GM18526 (cell line): ENCODE measurements around the gene EMP3.

Source experiments
- POLR2A ChIP-seq: IDR thresholded peaks from 3 replicates; pipeline ENCODE4 v1.6.1; 2011; ENCODE audit not compliant: insufficient read length; ENCODE audit errors: extremely low read depth

Gene EMP3

GRCh38 chr19:48308631-48309586, 16.4 kb upstream of the EMP3 start:
- no peak for TF ChIP-seq POLR2A

- TF ChIP-seq POLR2A, result no peak
Measured at GRCh38 chr19:48310227-48310626, 15.1 kb upstream of the EMP3 start.

GRCh38 chr19:48311384-48311783, 14.0 kb upstream of the EMP3 start:
- TF ChIP-seq POLR2A, result no peak

- no peak for TF ChIP-seq POLR2A
Measured at GRCh38 chr19:48315712-48316111, 9.6 kb upstream of the EMP3 start.

GRCh38 chr19:48318286-48318987, 6.9 kb upstream of the EMP3 start:
- TF ChIP-seq POLR2A, result no peak

GRCh38 chr19:48319647-48320541, 5.5 kb upstream of the EMP3 start:
- no peak for TF ChIP-seq POLR2A

GRCh38 chr19:48321372-48321621, 4.1 kb upstream of the EMP3 start:
- no peak for TF ChIP-seq POLR2A

- peak; percentile 79 for TF ChIP-seq POLR2A
Measured at GRCh38 chr19:48321622-48322591, 3.4 kb upstream of the EMP3 start.

- no peak for TF ChIP-seq POLR2A
Measured at GRCh38 chr19:48329167-48329891, 4.0 kb downstream of the EMP3 start.

- peak; percentile 46 for TF ChIP-seq POLR2A
Measured at GRCh38 chr19:48330012-48330681, 4.8 kb downstream of the EMP3 start.

GRCh38 chr19:48332351-48332661, 7.0 kb downstream of the EMP3 start:
- TF ChIP-seq POLR2A, result no peak

GRCh38 chr19:48332662-48333466, 7.5 kb downstream of the EMP3 start:
- peak; percentile 70 for TF ChIP-seq POLR2A
